Osteocyte (in vitro differentiated cells): ENCODE results near the gene GNB5. TPM values are rescaled to one million over a fixed set of nuclear protein-coding genes. Genes with fewer than 3 reads are reported as not detected.

Source experiments
- DNase-seq: peaks from one replicate; pipeline ENCODE4 v3.0.0; 2021; ENCODE audit warnings: mixed read lengths; ENCODE audit not compliant: unreplicated experiment; ENCODE audit errors: extremely low spot score
- H3K27ac Mint-ChIP-seq: one replicate; pipeline ENCODE4 v1.8.0; 2021; ENCODE audit warnings: mild to moderate bottlenecking, mixed read lengths; ENCODE audit not compliant: unreplicated experiment
- H3K27me3 Mint-ChIP-seq: one replicate; pipeline ENCODE4 v1.8.0; 2021; ENCODE audit warnings: mixed read lengths; ENCODE audit not compliant: unreplicated experiment
- H3K36me3 Mint-ChIP-seq: one replicate; pipeline ENCODE4 v1.8.0; 2021; ENCODE audit warnings: mixed read lengths; ENCODE audit not compliant: unreplicated experiment
- H3K4me1 Mint-ChIP-seq: one replicate; pipeline ENCODE4 v1.8.0; 2021; ENCODE audit warnings: mixed read lengths; ENCODE audit not compliant: unreplicated experiment
- H3K4me3 Mint-ChIP-seq: one replicate; pipeline ENCODE4 v1.8.0; 2021; ENCODE audit warnings: mild to moderate bottlenecking, moderate library complexity, mixed read lengths; ENCODE audit not compliant: unreplicated experiment
- H3K9me3 Mint-ChIP-seq: one replicate; pipeline ENCODE4 v1.8.0; 2021; ENCODE audit warnings: mixed read lengths; ENCODE audit not compliant: unreplicated experiment
- CTCF ChIP-seq: fragments of 200-600 bp; sonication (generic); IDR thresholded peaks from 2 replicates; pipeline ENCODE4 v1.5.0; 2021; ENCODE audit warnings: antibody characterized with exemption, mild to moderate bottlenecking, moderate library complexity
- total RNA-seq: library from RNA; stranded (reverse); gene quantifications from 2 replicates; pipeline ENCODE4 v1.2.1, GENCODE V29; 2021

Gene GNB5
- total RNA-seq, 1 donor from 2014 or later = 34.0 TPM

GRCh38 chr15:52159645-52160044 lies 31.5 kb downstream of the GNB5 start:
- H3K27ac Mint-ChIP-seq = no peak overlapping the region
- no peaks in the 10 kb centered on the region for H3K27me3 Mint-ChIP-seq
- no peak for TF ChIP-seq CTCF
- H3K9me3 Mint-ChIP-seq = no peaks in the 10 kb centered on the region
- no peak overlapping the region for H3K4me3 Mint-ChIP-seq
- DNase-seq = no peak
- peaks cover 19% of the 10 kb centered on the region for H3K4me1 Mint-ChIP-seq
- peaks cover 7% of the 10 kb centered on the region for H3K36me3 Mint-ChIP-seq

- H3K4me1 Mint-ChIP-seq = peaks cover 17% of the 10 kb centered on the region
- H3K9me3 Mint-ChIP-seq = no peaks in the 10 kb centered on the region
- no peak for TF ChIP-seq CTCF
- H3K27ac Mint-ChIP-seq = no peak overlapping the region
- no peak overlapping the region for H3K4me3 Mint-ChIP-seq
- no peak for DNase-seq
- H3K36me3 Mint-ChIP-seq = peaks cover 10% of the 10 kb centered on the region
- H3K27me3 Mint-ChIP-seq = no peaks in the 10 kb centered on the region
These were observed 33.0 kb downstream of the GNB5 start for GRCh38 chr15:52158084-52158765.

GRCh38 chr15:52155878-52156277 lies 35.3 kb downstream of the GNB5 start:
- Mint-ChIP-seq H3K27me3 (no peaks in the 10 kb centered on the region), H3K9me3 (no peaks in the 10 kb centered on the region), H3K4me1 (peaks cover under 1% of the 10 kb centered on the region), H3K36me3 (peaks cover 17% of the 10 kb centered on the region), H3K27ac (no peak overlapping the region), H3K4me3 (no peak overlapping the region)
- DNase-seq = no peak
- no peak for TF ChIP-seq CTCF

- TF ChIP-seq CTCF = no peak
- Mint-ChIP-seq H3K4me1 (no peaks in the 10 kb centered on the region), H3K36me3 (peaks cover 19% of the 10 kb centered on the region), H3K4me3 (no peak overlapping the region), H3K27me3 (no peaks in the 10 kb centered on the region), H3K27ac (no peak overlapping the region), H3K9me3 (no peaks in the 10 kb centered on the region)
- DNase-seq = no peak
These were observed 36.0 kb downstream of the GNB5 start for GRCh38 chr15:52154896-52155865.
